H1 (cell line): ENCODE measurements around the gene TAF11L14.

Experiments used
- CHD2 ChIP-seq: IDR thresholded peaks from 2 replicates; pipeline ENCODE4 v1.6.1; 2012; ENCODE audit warnings: low read length, improper control_type of control experiment
- GABPA ChIP-seq: IDR thresholded peaks from 2 replicates; pipeline ENCODE4 v1.6.1; 2011; ENCODE audit warnings: mild to moderate bottlenecking, low read length, moderate library complexity, borderline replicate concordance; ENCODE audit not compliant: insufficient read depth
- POLR2A ChIP-seq, 2 experiments: IDR thresholded peaks; 1 replicate in 1 of 2; 2 replicates in 1 of 2; pipeline ENCODE4 v1.6.1; 2011; ENCODE audit warnings: low read depth in 2 of 2, low read length in 2 of 2, mild to moderate bottlenecking in 2 of 2; ENCODE audit errors: control extremely low read depth in 1 of 2
- TF ChIP-seq, protein P1 (sequence below), 3 experiments: IDR thresholded peaks; 1 replicate in 2 of 3; 2 replicates in 1 of 3; pipeline versions ENCODE4 v1.5.1 to v1.6.1; 2011; ENCODE audit warnings: low read length in 3 of 3, mild to moderate bottlenecking in 3 of 3, inconsistent platforms in 2 of 3, low read depth in 1 of 3, moderate library complexity in 1 of 3; ENCODE audit not compliant: insufficient read depth in 1 of 3; ENCODE audit errors: control extremely low read depth in 1 of 3

DNA sequence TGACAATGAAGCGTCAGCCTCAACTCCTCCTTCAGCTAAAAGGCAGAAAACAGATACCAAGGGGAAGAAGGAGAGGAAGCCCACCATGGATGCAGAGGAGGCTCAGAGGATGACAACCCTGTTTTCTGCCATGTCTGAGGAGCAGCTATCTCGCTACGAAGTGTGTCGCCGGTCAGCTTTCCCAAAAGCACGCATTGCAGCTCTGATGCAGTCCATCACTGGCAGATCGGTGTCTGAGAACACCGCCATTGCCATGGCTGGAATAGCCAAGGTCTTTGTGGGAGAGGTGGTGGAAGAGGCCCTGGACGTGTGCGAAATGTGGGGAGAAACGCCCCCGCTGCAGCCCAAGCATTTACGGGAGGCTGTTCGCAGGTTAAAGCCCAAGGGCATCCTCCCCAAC is 29.3 kb upstream of the TAF11L14 start:
- no peak for TF ChIP-seq CHD2
- TF ChIP-seq, protein P1, sequence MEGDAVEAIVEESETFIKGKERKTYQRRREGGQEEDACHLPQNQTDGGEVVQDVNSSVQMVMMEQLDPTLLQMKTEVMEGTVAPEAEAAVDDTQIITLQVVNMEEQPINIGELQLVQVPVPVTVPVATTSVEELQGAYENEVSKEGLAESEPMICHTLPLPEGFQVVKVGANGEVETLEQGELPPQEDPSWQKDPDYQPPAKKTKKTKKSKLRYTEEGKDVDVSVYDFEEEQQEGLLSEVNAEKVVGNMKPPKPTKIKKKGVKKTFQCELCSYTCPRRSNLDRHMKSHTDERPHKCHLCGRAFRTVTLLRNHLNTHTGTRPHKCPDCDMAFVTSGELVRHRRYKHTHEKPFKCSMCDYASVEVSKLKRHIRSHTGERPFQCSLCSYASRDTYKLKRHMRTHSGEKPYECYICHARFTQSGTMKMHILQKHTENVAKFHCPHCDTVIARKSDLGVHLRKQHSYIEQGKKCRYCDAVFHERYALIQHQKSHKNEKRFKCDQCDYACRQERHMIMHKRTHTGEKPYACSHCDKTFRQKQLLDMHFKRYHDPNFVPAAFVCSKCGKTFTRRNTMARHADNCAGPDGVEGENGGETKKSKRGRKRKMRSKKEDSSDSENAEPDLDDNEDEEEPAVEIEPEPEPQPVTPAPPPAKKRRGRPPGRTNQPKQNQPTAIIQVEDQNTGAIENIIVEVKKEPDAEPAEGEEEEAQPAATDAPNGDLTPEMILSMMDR (IDR thresholded peaks at IDR 0.05; ENCODE audit: control extremely low read depth in 1 of 3, insufficient read depth in 1 of 3, low read depth in 1 of 3, low read length in 3 of 3), result no peak
- TF ChIP-seq POLR2A (IDR thresholded peaks at IDR 0.05; ENCODE audit: control extremely low read depth in 1 of 2, low read depth in 2 of 2, low read length in 2 of 2), result no peak
- TF ChIP-seq GABPA, result no peak
